H1 (cell line): ENCODE results near the gene MTX1.
"Not testable (repeated sequence)": the region's sequence is repeated elsewhere in the genome, so short reads cannot be mapped to it uniquely, and the experiment has no call there.

Experiments
- NRF1 ChIP-seq: IDR thresholded peaks from 2 replicates; pipeline ENCODE4 v1.6.1; 2011; ENCODE audit warnings: mild to moderate bottlenecking, low read depth, low read length, improper control_type of control experiment
- POLR2A ChIP-seq, 2 experiments: IDR thresholded peaks; 1 replicate in 1 of 2; 2 replicates in 1 of 2; pipeline ENCODE4 v1.6.1; 2011; ENCODE audit warnings: low read depth in 2 of 2, low read length in 2 of 2, mild to moderate bottlenecking in 2 of 2; ENCODE audit errors: control extremely low read depth in 1 of 2
- POLR2AphosphoS5 ChIP-seq: IDR thresholded peaks from 2 replicates; pipeline ENCODE4 v1.6.1; 2011; ENCODE audit warnings: low read depth, low read length
- SIN3A ChIP-seq, 2 experiments: IDR thresholded peaks in 1 of 2; conservative IDR thresholded peaks in 1 of 2; 2 replicates each; pipeline ENCODE4 v1.6.1; 2011 to 2012; ENCODE audit warnings: low read length in 2 of 2, improper control_type of control experiment in 1 of 2, low read depth in 1 of 2, mild to moderate bottlenecking in 1 of 2
- SP1 ChIP-seq: IDR thresholded peaks from 2 replicates; pipeline ENCODE4 v1.6.1; 2011; ENCODE audit warnings: low read depth, low read length
- TF ChIP-seq, protein P1 (sequence below), 3 experiments: IDR thresholded peaks; 1 replicate in 2 of 3; 2 replicates in 1 of 3; pipeline versions ENCODE4 v1.5.1 to v1.6.1; 2011; ENCODE audit warnings: low read length in 3 of 3, mild to moderate bottlenecking in 3 of 3, inconsistent platforms in 2 of 3, low read depth in 1 of 3, moderate library complexity in 1 of 3; ENCODE audit not compliant: insufficient read depth in 1 of 3; ENCODE audit errors: control extremely low read depth in 1 of 3

DNA sequence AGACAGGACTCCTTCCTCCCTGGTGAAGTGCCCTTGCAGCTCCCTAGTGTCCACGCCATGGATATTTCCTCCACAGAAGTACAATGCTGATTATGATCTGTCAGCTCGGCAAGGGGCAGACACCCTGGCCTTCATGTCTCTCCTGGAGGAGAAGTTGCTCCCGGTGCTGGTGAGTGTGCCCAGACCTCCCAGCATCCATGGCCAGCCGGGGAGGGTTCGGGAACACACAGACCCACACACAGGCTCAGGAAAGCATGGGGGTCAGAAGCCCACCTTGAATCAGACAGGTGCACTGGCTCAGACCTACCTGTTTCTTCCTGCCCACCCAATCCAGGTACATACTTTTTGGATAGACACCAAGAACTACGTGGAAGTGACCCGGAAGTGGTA lies 3.6 kb downstream of the MTX1 start:
- not testable (repeated sequence) for TF ChIP-seq POLR2A (IDR thresholded peaks at IDR 0.05; ENCODE audit: control extremely low read depth in 1 of 2, low read depth in 2 of 2, low read length in 2 of 2); POLR2AphosphoS5; SIN3A (conservative IDR thresholded peaks at IDR 0.05 in 1 of 2, IDR thresholded peaks at IDR 0.05 in 1 of 2; ENCODE audit: low read depth in 1 of 2, low read length in 2 of 2); SP1; NRF1
- TF ChIP-seq, protein P1, sequence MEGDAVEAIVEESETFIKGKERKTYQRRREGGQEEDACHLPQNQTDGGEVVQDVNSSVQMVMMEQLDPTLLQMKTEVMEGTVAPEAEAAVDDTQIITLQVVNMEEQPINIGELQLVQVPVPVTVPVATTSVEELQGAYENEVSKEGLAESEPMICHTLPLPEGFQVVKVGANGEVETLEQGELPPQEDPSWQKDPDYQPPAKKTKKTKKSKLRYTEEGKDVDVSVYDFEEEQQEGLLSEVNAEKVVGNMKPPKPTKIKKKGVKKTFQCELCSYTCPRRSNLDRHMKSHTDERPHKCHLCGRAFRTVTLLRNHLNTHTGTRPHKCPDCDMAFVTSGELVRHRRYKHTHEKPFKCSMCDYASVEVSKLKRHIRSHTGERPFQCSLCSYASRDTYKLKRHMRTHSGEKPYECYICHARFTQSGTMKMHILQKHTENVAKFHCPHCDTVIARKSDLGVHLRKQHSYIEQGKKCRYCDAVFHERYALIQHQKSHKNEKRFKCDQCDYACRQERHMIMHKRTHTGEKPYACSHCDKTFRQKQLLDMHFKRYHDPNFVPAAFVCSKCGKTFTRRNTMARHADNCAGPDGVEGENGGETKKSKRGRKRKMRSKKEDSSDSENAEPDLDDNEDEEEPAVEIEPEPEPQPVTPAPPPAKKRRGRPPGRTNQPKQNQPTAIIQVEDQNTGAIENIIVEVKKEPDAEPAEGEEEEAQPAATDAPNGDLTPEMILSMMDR (IDR thresholded peaks at IDR 0.05; ENCODE audit: control extremely low read depth in 1 of 3, insufficient read depth in 1 of 3, low read depth in 1 of 3, low read length in 3 of 3), result not testable (repeated sequence)
